ENCODE data around the gene MED20. TPM values are rescaled to one million over a fixed set of nuclear protein-coding genes. Genes with fewer than 3 reads are reported as not detected.

MED20 gene
- total RNA-seq, 1 experiment from 2014 or later: 42.4 TPM

- 0 out of 2 replicates have a peak, but pooled peaks cover 8% of the 10 kb centered on the region for H3K36me3 Mint-ChIP-seq
- ATAC-seq (no peak), DNase-seq (ENCODE audit: low spot score) (no peak)
- H3K27me3 Mint-ChIP-seq (ENCODE audit: low read depth): no peaks in the 10 kb centered on the region
- ChIA-PET POLR2A (no interaction called here), CTCF (interaction anchor here (1.3 kb wide), 1 partner anchor 20 kb away, joined by 5 read pairs; the partner anchor contains the start of genes BYSL and MED20)
- no peak overlapping the region for H3K27ac Mint-ChIP-seq
- TF ChIP-seq JAZF1 (CRISPR knock-in tag; IDR thresholded peaks at IDR 0.05): no peak
- TF ChIP-seq SMAD3 (CRISPR knock-in tag; IDR thresholded peaks at IDR 0.05; ENCODE audit: borderline replicate concordance): no peak
- TF ChIP-seq, protein P1, sequence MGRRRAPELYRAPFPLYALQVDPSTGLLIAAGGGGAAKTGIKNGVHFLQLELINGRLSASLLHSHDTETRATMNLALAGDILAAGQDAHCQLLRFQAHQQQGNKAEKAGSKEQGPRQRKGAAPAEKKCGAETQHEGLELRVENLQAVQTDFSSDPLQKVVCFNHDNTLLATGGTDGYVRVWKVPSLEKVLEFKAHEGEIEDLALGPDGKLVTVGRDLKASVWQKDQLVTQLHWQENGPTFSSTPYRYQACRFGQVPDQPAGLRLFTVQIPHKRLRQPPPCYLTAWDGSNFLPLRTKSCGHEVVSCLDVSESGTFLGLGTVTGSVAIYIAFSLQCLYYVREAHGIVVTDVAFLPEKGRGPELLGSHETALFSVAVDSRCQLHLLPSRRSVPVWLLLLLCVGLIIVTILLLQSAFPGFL (CRISPR knock-in tag; IDR thresholded peaks at IDR 0.05; ENCODE audit: borderline replicate concordance): no peak
- TF ChIP-seq ZMAT4 (CRISPR knock-in tag; IDR thresholded peaks at IDR 0.05): no peak
- TF ChIP-seq, protein P2, sequence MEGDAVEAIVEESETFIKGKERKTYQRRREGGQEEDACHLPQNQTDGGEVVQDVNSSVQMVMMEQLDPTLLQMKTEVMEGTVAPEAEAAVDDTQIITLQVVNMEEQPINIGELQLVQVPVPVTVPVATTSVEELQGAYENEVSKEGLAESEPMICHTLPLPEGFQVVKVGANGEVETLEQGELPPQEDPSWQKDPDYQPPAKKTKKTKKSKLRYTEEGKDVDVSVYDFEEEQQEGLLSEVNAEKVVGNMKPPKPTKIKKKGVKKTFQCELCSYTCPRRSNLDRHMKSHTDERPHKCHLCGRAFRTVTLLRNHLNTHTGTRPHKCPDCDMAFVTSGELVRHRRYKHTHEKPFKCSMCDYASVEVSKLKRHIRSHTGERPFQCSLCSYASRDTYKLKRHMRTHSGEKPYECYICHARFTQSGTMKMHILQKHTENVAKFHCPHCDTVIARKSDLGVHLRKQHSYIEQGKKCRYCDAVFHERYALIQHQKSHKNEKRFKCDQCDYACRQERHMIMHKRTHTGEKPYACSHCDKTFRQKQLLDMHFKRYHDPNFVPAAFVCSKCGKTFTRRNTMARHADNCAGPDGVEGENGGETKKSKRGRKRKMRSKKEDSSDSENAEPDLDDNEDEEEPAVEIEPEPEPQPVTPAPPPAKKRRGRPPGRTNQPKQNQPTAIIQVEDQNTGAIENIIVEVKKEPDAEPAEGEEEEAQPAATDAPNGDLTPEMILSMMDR (IDR thresholded peaks at IDR 0.05): no peak
- TF ChIP-seq, protein P3, sequence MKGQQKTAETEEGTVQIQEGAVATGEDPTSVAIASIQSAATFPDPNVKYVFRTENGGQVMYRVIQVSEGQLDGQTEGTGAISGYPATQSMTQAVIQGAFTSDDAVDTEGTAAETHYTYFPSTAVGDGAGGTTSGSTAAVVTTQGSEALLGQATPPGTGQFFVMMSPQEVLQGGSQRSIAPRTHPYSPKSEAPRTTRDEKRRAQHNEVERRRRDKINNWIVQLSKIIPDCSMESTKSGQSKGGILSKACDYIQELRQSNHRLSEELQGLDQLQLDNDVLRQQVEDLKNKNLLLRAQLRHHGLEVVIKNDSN (CRISPR knock-in tag; IDR thresholded peaks at IDR 0.05): no peak
- TF ChIP-seq ELF4 (CRISPR knock-in tag; IDR thresholded peaks at IDR 0.05; ENCODE audit: low read depth): no peak
- peaks cover 17% of the 10 kb centered on the region for H3K4me1 Mint-ChIP-seq
- no peaks in the 10 kb centered on the region for H3K9me3 Mint-ChIP-seq
- H3K4me3 Mint-ChIP-seq: no peak overlapping the region
These were observed 20.1 kb downstream of the MED20 start for GRCh38 chr6:41900861-41901260.

GRCh38 chr6:41896281-41896680 is 24.7 kb downstream of the MED20 start:
- no peaks in the 10 kb centered on the region for H3K27me3 Mint-ChIP-seq (ENCODE audit: low read depth)
- POLR2A ChIA-PET: interaction anchor here (0.8 to 2.3 kb wide), 3 partner anchors 25 to 110 kb away, joined by 3 to 9 read pairs (median 3); partner anchors contain the start of genes BYSL and MED20

More at GRCh38 chr6:41896281-41896680, 24.7 kb downstream of the MED20 start:
- CTCF ChIA-PET: interaction anchor here (1.2 to 5.7 kb wide), 5 partner anchors 25 to 148 kb away, joined by 3 to 53 read pairs (median 8); partner anchors contain the start of genes BYSL, MED20 and TOMM6
- Mint-ChIP-seq H3K4me1 (peaks cover 23% of the 10 kb centered on the region), H3K4me3 (no peak overlapping the region), H3K9me3 (no peaks in the 10 kb centered on the region), H3K36me3 (no peaks in the 10 kb centered on the region), H3K27ac (peak overlapping the region; percentile 99)
- no peak for DNase-seq (ENCODE audit: low spot score)
- ATAC-seq: no peak
- no peak for TF ChIP-seq ZNF317 (CRISPR knock-in tag; IDR thresholded peaks at IDR 0.05; ENCODE audit: borderline replicate concordance, low read depth)
- TF ChIP-seq ZNF138 (CRISPR knock-in tag; conservative IDR thresholded peaks at IDR 0.05): no peak
- no peak for TF ChIP-seq ZMAT4 (CRISPR knock-in tag; IDR thresholded peaks at IDR 0.05)
- TF ChIP-seq OVOL2 (CRISPR knock-in tag; IDR thresholded peaks at IDR 0.05; ENCODE audit: borderline replicate concordance): no peak
- TF ChIP-seq, protein P2 (IDR thresholded peaks at IDR 0.05): no peak
- TF ChIP-seq NR1H2 (CRISPR knock-in tag; IDR thresholded peaks at IDR 0.05): no peak
- no peak for TF ChIP-seq ZNF425 (CRISPR knock-in tag; conservative IDR thresholded peaks at IDR 0.05)
- TF ChIP-seq ETV6 (CRISPR knock-in tag; IDR thresholded peaks at IDR 0.05): no peak
- TF ChIP-seq, protein P3 (CRISPR knock-in tag; IDR thresholded peaks at IDR 0.05): no peak
- TF ChIP-seq NFYB (CRISPR knock-in tag; conservative IDR thresholded peaks at IDR 0.05; ENCODE audit: low read depth): no peak
- TF ChIP-seq SP1 (CRISPR knock-in tag; conservative IDR thresholded peaks at IDR 0.05): no peak
- no peak for TF ChIP-seq E2F4 (CRISPR knock-in tag; IDR thresholded peaks at IDR 0.05; ENCODE audit: borderline replicate concordance, low read depth)
